Trophoblast cell (in vitro differentiated cells and primary cell): ENCODE data around the gene FKBP15.
"Not testable (repeated sequence)": the region's sequence is repeated elsewhere in the genome, so short reads cannot be mapped to it uniquely, and the experiment has no call there.

Experiments used
- DNase-seq, 2 donors: peaks; one replicate each; pipeline ENCODE4 v3.0.0-alpha.2; 2016
- H2AFZ ChIP-seq: 2 replicates; pipeline ENCODE4 v1.6.1; 2013; ENCODE audit warnings: low read length, moderate library complexity, mild to moderate bottlenecking; ENCODE audit not compliant: insufficient read depth, poor library complexity
- H2AK5ac ChIP-seq: 2 replicates; pipeline ENCODE4 v1.6.1; 2013; ENCODE audit warnings: mild to moderate bottlenecking, low read length
- H2BK120ac ChIP-seq: 2 replicates; pipeline ENCODE4 v1.6.1; 2013; ENCODE audit warnings: low read length, mild to moderate bottlenecking, moderate library complexity; ENCODE audit not compliant: insufficient read depth, poor library complexity
- H2BK12ac ChIP-seq: 2 replicates; pipeline ENCODE4 v1.6.1; 2013; ENCODE audit warnings: mild to moderate bottlenecking, low read length, moderate library complexity
- H2BK5ac ChIP-seq: 2 replicates; pipeline ENCODE4 v1.6.1; 2013; ENCODE audit warnings: low read length, low read depth, moderate library complexity, mild to moderate bottlenecking; ENCODE audit not compliant: poor library complexity
- H3K14ac ChIP-seq: 2 replicates; pipeline ENCODE4 v1.6.1; 2013; ENCODE audit warnings: mild to moderate bottlenecking, low read length
- H3K18ac ChIP-seq: 2 replicates; pipeline ENCODE4 v1.6.1; 2013; ENCODE audit warnings: mild to moderate bottlenecking, low read length
- H3K23ac ChIP-seq: 2 replicates; pipeline ENCODE4 v1.6.1; 2013; ENCODE audit warnings: low read length
- H3K27ac ChIP-seq: 2 replicates; pipeline ENCODE4 v1.5.1; 2013; ENCODE audit warnings: low read depth, mild to moderate bottlenecking, inconsistent platforms, low read length, moderate library complexity
- H3K27me3 ChIP-seq: 2 replicates; pipeline ENCODE4 v1.6.1; 2013; ENCODE audit warnings: inconsistent platforms, mild to moderate bottlenecking, low read length, moderate library complexity; ENCODE audit not compliant: insufficient read depth
- H3K36me3 ChIP-seq, 2 experiments: 1 replicate in 1 of 2; 2 replicates in 1 of 2; pipeline ENCODE4 v1.6.1; 2013; ENCODE audit warnings: low read length in 2 of 2, mild to moderate bottlenecking in 2 of 2, moderate library complexity in 1 of 2; ENCODE audit not compliant: insufficient read depth in 2 of 2, control insufficient read depth in 1 of 2
- H3K4ac ChIP-seq: 2 replicates; pipeline ENCODE4 v1.6.1; 2013; ENCODE audit warnings: low read depth, mild to moderate bottlenecking, low read length, moderate library complexity
- H3K4me1 ChIP-seq, 2 experiments: 1 replicate in 1 of 2; 2 replicates in 1 of 2; pipeline ENCODE4 v1.6.1; 2013; ENCODE audit warnings: low read length in 2 of 2, mild to moderate bottlenecking in 2 of 2, moderate library complexity in 1 of 2; ENCODE audit not compliant: insufficient read depth in 2 of 2, control insufficient read depth in 1 of 2
- H3K4me2 ChIP-seq: 2 replicates; pipeline ENCODE4 v1.6.1; 2013; ENCODE audit warnings: inconsistent platforms, mild to moderate bottlenecking, low read length, moderate library complexity
- H3K4me3 ChIP-seq: 2 replicates; pipeline ENCODE4 v1.5.1; 2013; ENCODE audit warnings: mild to moderate bottlenecking, low read depth, low read length, inconsistent platforms
- H3K79me1 ChIP-seq: one replicate; pipeline ENCODE4 v1.6.1; 2013; ENCODE audit warnings: low read length
- H3K79me2 ChIP-seq: 2 replicates; pipeline ENCODE4 v1.6.1; 2013; ENCODE audit warnings: low read length, mild to moderate bottlenecking; ENCODE audit not compliant: control insufficient read depth, insufficient read depth, poor library complexity
- H3K9ac ChIP-seq: 2 replicates; pipeline ENCODE4 v1.6.1; 2013; ENCODE audit warnings: mild to moderate bottlenecking, low read length
- H3K9me3 ChIP-seq: 2 replicates; pipeline ENCODE4 v1.6.1; 2013; ENCODE audit warnings: low read depth, mild to moderate bottlenecking, control low read depth, inconsistent platforms, low read length; ENCODE audit not compliant: insufficient read depth
- H4K12ac ChIP-seq: 2 replicates; pipeline ENCODE4 v1.6.1; 2013; ENCODE audit warnings: low read depth, mild to moderate bottlenecking, low read length, moderate library complexity
- H4K8ac ChIP-seq: 2 replicates; pipeline ENCODE4 v1.6.1; 2013; ENCODE audit warnings: low read depth, mild to moderate bottlenecking, low read length, moderate library complexity
- H4K91ac ChIP-seq: one replicate; pipeline ENCODE4 v1.6.1; 2013; ENCODE audit warnings: low read depth, mild to moderate bottlenecking, low read length, moderate library complexity
- WGBS: extraction: QIAGEN DNeasy Blood & Tissue Kit; methylation state at CpG from one replicate; pipeline ENCODE4 v1.1.7; 2013; ENCODE audit warnings: missing lambda C conversion rate; ENCODE audit not compliant: insufficient read length, insufficient coverage; ENCODE audit errors: extremely low coverage; 5-methylcytosine and 5-hydroxymethylcytosine counted together

The FKBP15 gene

DNA sequence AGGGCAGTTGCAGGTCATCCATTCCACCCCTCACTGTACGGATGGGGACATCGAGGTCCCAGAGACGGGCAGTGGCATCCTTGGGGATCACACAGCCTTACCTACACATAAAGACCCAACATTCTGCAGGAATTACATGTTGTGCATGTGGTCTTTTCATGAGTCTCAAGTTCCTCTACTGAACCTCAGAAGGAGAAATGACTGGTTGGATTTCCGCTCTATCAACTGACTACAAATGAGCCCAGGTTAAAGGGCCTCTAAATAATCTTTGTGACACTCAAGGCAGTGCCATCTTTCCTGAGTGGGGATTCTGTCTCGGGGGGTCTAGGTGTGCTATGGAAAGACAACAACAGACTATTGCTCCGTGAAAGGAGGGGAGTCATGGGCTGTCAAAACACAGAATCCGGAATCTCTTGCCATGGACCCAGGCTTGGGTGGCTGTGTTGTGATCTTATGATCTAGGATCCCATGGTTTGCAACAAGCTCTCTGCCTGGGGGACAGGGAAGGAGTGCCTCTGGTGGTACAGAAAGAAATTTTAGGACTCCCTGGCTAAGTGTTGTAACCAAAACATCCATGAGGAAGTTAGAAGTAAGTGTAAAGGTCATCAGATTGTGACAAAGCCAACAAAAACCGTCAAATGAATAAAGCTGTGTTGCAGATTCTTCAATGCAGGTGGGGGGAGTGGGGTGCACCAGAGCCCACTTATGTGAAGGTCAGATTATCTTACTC lies 72.1 kb downstream of the FKBP15 start:
- WGBS: no CpG with 5 or more reads among the region's 8 CpGs
- Histone ChIP-seq H3K23ac (no peak overlapping the region), H4K12ac (no peak overlapping the region), H3K14ac (no peak overlapping the region), H3K9me3 (no peaks in the 10 kb centered on the region), H2BK5ac (no peak overlapping the region), H3K4ac (no peak overlapping the region), H3K27me3 (no peaks in the 10 kb centered on the region), H4K91ac (no peak overlapping the region), H3K79me2 (peaks cover 4% of the 10 kb centered on the region), H3K4me2 (no peak overlapping the region), H3K4me3 (no peak overlapping the region), H4K8ac (no peak overlapping the region), H2AFZ (no peak overlapping the region), H2AK5ac (no peak overlapping the region), H3K36me3 (no peaks in the 10 kb centered on the region), H3K9ac (no peak overlapping the region), H3K18ac (no peak overlapping the region), H3K79me1 (peaks cover 5% of the 10 kb centered on the region), H3K4me1 (peaks cover 5 to 11% of the 10 kb centered on the region in 2 experiments), H3K27ac (no peak overlapping the region), H2BK12ac (no peak overlapping the region), H2BK120ac (no peak overlapping the region)
- no peak for DNase-seq

DNA sequence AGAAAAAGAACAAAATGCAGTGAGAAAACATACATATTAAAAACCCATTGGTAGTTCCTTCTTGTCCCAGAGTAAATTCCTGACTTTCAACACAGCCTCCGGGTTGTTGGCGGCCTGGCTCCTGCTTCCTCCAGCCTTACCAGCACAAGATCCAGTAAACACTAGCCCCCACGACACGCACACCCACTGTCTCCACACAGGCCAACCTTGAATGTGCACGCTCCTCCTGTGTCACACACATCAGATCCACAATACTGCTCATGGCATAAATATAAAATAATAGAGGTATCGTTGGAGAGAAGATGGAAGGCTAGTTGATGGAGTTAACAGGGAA lies 72.7 kb downstream of the FKBP15 start:
- Histone ChIP-seq H3K9ac (no peak overlapping the region), H3K4me3 (no peak overlapping the region), H3K23ac (no peak overlapping the region), H3K4ac (no peak overlapping the region), H3K27me3 (no peaks in the 10 kb centered on the region), H4K12ac (no peak overlapping the region), H4K91ac (no peak overlapping the region), H3K36me3 (no peaks in the 10 kb centered on the region), H3K18ac (no peak overlapping the region), H3K79me2 (peaks cover 4% of the 10 kb centered on the region), H3K9me3 (no peaks in the 10 kb centered on the region), H3K14ac (no peak overlapping the region), H2AK5ac (no peak overlapping the region), H3K79me1 (peaks cover 5% of the 10 kb centered on the region), H2BK12ac (no peak overlapping the region), H3K27ac (no peak overlapping the region), H2BK120ac (no peak overlapping the region), H3K4me2 (no peak overlapping the region), H3K4me1 (peaks cover 5 to 11% of the 10 kb centered on the region in 2 experiments), H2AFZ (no peak overlapping the region), H4K8ac (no peak overlapping the region), H2BK5ac (no peak overlapping the region)
- no peak for DNase-seq
- WGBS: no CpG with 5 or more reads among the region's 6 CpGs

DNA sequence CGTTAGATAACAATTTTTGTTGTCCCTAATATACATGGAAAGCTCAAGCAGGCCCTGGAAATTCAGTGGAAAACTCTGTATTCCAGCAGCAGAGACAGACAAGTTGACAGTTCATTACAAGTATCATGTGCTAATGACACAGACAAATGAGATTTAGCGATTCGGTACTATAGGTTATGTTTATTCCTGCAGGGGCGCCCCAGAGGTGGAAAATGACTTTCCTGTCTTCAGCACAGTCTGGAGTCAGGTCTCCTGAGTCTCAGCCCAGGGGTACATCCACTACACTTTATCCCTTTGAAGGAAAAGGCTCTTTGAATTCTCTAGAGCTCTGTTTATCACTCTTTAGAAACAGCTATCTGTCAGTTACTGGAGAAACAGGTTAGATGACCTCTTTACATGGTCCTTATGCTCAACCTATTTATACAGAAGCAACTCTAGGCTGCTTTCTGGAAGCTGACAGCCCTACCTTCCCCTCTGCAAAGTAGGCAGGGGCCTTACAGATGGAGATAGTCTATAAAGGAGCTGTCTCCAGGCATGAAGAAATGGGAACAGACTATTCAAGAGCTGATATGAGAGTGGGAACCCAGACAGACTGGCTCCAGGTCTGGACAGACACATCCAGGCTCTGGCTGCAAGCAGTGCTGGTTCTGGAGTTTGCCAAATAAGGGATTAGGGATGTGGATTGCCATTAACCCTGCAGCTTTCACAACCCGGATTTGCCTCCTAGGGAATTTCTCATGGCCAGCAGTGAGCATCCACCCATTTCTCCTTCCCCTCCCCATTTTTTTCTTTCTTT lies 77.4 kb downstream of the FKBP15 start:
- H2AK5ac ChIP-seq: no peak overlapping the region
- H3K79me2 ChIP-seq: no peaks in the 10 kb centered on the region
- H3K18ac ChIP-seq: no peak overlapping the region
- H2AFZ ChIP-seq: no peak overlapping the region
- H2BK12ac ChIP-seq: no peak overlapping the region
- peaks cover 1% of the 10 kb centered on the region for H3K79me1 ChIP-seq
- no peak overlapping the region for H3K14ac ChIP-seq
- H3K36me3 ChIP-seq: no peaks in the 10 kb centered on the region
- H3K9ac ChIP-seq: no peak overlapping the region
- H3K9me3 ChIP-seq: no peaks in the 10 kb centered on the region
- H4K91ac ChIP-seq: no peak overlapping the region
- H3K27ac ChIP-seq: peak overlapping the region; percentile 29
- H2BK5ac ChIP-seq: no peak overlapping the region
- H3K4me3 ChIP-seq: no peak overlapping the region
- H4K8ac ChIP-seq: no peak overlapping the region
- H3K4me1 ChIP-seq: peaks cover 3 to 4% of the 10 kb centered on the region in 2 experiments
- H3K27me3 ChIP-seq: no peaks in the 10 kb centered on the region
- no peak overlapping the region for H4K12ac ChIP-seq
- no peak overlapping the region for H3K4me2 ChIP-seq
- H3K4ac ChIP-seq: no peak overlapping the region
- no CpG with 5 or more reads among the region's 5 CpGs for WGBS
- DNase-seq: peak in 1 of 2 donors; percentile 55
- H2BK120ac ChIP-seq: no peak overlapping the region
- no peak overlapping the region for H3K23ac ChIP-seq

DNA sequence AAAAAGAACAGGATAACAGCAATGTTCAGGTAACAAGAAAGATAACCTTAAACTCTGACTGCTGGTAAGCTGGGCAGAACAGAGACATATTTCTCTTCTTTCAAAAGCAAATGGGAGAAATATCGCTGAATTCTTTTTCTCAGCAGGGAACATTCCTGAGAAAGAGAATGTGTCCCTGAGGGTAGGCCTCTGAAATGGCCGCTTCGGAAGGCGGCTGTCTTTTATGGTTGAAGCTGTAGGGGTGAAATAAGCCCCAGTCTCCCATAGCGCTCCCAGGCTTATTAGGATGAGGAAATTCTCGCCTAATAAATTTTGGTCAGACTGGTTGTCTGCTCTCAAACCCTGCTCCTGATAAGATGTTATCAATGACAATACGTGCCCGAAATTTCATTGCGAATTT lies 80.2 kb downstream of the FKBP15 start:
- peak; percentile 72 to 91 for DNase-seq
- WGBS: no CpG with 5 or more reads among the region's 9 CpGs
- H3K27me3 ChIP-seq, H3K9ac ChIP-seq, H2BK5ac ChIP-seq, H3K27ac ChIP-seq, H4K12ac ChIP-seq, H2AK5ac ChIP-seq, H3K18ac ChIP-seq, H2AFZ ChIP-seq, H3K9me3 ChIP-seq, H3K23ac ChIP-seq, H4K91ac ChIP-seq, H3K4me1 ChIP-seq, H3K4me3 ChIP-seq, H2BK120ac ChIP-seq, H4K8ac ChIP-seq, H3K79me1 ChIP-seq, H3K36me3 ChIP-seq, H3K79me2 ChIP-seq, H3K4ac ChIP-seq, H3K4me2 ChIP-seq, H2BK12ac ChIP-seq, H3K14ac ChIP-seq: not testable (repeated sequence)
